Ovary (tissue), 3 donors: ENCODE results near the gene DEGS2.

Source experiments
- EP300 ChIP-seq: sonication (generic); formaldehyde crosslinking; IDR thresholded peaks from one replicate; pipeline ENCODE4 v1.6.1; 2017; ENCODE audit warnings: antibody characterized with exemption
- TF ChIP-seq, protein P1 (sequence below), 3 donors: fragments of 450-650 bp in 2 of 3; fragments of 200-600 bp in 1 of 3; IDR thresholded peaks; one replicate each; pipeline versions ENCODE4 v1.5.1 to v1.8.0; 2016 to 2022; ENCODE audit warnings: antibody characterized with exemption in 3 of 3, mild to moderate bottlenecking in 1 of 3
- donor health status: DM: no; HTN: no; CAD: no.

DNA sequence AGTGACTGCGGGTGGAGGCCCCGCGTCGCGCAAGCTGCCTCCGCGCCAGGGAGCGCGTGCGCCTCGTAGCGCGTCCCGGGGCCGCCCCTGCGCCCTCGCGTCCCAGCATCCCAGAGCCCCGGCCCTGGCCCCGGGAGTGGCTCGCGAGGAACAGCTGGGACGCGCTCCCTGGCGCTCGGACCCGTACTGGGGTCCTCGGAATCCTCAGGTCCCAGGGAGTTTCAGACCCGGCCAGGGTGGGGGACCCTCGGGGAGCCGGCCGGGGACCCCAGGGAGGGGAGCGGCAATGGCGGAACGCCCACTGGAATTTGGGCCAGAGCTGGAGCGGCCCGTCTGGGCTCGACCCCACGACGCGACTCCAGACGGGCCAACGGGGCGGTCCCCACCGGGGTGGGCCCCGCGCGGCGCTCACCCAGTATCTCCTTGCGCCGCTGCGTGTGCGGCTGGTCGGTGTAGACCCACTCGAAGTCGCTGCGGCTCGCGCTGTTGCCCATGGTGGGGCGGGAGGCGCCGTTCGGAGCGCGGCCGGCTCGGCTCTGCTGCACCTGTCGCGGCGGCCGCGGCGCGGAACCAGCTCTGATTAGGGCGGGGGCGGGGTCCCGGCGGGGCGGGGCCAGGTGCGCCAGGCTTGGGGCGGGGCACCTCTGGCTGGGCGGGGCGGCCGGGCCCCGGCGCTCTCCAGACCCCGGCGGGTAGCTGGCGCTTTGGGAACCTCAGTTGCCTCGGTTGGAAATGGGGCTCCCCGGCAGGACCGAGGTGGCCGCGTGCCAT, at the start of gene DEGS2:
- TF ChIP-seq EP300, result no peak
- TF ChIP-seq, protein P1, sequence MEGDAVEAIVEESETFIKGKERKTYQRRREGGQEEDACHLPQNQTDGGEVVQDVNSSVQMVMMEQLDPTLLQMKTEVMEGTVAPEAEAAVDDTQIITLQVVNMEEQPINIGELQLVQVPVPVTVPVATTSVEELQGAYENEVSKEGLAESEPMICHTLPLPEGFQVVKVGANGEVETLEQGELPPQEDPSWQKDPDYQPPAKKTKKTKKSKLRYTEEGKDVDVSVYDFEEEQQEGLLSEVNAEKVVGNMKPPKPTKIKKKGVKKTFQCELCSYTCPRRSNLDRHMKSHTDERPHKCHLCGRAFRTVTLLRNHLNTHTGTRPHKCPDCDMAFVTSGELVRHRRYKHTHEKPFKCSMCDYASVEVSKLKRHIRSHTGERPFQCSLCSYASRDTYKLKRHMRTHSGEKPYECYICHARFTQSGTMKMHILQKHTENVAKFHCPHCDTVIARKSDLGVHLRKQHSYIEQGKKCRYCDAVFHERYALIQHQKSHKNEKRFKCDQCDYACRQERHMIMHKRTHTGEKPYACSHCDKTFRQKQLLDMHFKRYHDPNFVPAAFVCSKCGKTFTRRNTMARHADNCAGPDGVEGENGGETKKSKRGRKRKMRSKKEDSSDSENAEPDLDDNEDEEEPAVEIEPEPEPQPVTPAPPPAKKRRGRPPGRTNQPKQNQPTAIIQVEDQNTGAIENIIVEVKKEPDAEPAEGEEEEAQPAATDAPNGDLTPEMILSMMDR (IDR thresholded peaks at IDR 0.05), result no peak
